K562 (cell line): ENCODE results near the gene H3-3A. TPM values are rescaled to one million over a fixed set of nuclear protein-coding genes. Genes with fewer than 3 reads are reported as not detected.

Experiments
- CBX2 ChIP-seq: fragments of 200-600 bp; sonication (generic); IDR thresholded peaks from one replicate; pipeline ENCODE4 v1.6.1; 2012; ENCODE audit warnings: mild to moderate bottlenecking, low read length, inconsistent platforms; ENCODE audit not compliant: insufficient read depth, poor library complexity, severe bottlenecking
- CHD1 ChIP-seq: fragments of 200-600 bp; sonication (generic); IDR thresholded peaks from one replicate; pipeline ENCODE4 v1.6.1; 2012; ENCODE audit warnings: mild to moderate bottlenecking, moderate library complexity, low read length, inconsistent platforms
- PCBP2 ChIP-seq: fragments of 200-400 bp; formaldehyde crosslinking; IDR thresholded peaks from 2 replicates; pipeline ENCODE4 v1.6.1; 2018; ENCODE audit warnings: low read length, low read depth, mild to moderate bottlenecking, moderate library complexity; ENCODE audit not compliant: poor library complexity, severe bottlenecking
- PHB ChIP-seq: fragments of 250-450 bp; sonication (Bioruptor Pico); IDR thresholded peaks from 2 replicates; pipeline ENCODE4 v1.5.0; 2021
- PHF8 ChIP-seq: fragments of 200-600 bp; sonication (generic); IDR thresholded peaks from 2 replicates; pipeline ENCODE4 v1.6.1; 2012; ENCODE audit warnings: mixed run types, mild to moderate bottlenecking, inconsistent platforms, low read length, moderate library complexity, borderline replicate concordance
- POLR2A ChIP-seq: fragments of 450-650 bp; conservative IDR thresholded peaks from 2 replicates; pipeline ENCODE4 v1.6.1; 2016
- PURB ChIP-seq: sonication (generic); formaldehyde crosslinking; IDR thresholded peaks from 2 replicates; pipeline ENCODE4 v1.9.0; 2021; ENCODE audit warnings: low read depth, mild to moderate bottlenecking, missing genetic modification reagents
- SMARCE1 ChIP-seq: fragments of 450-650 bp; IDR thresholded peaks from 2 replicates; pipeline ENCODE4 v1.7.1; 2016; ENCODE audit warnings: mild to moderate bottlenecking
- SNIP1 ChIP-seq: fragments of 450-650 bp; IDR thresholded peaks from 2 replicates; pipeline ENCODE4 v1.7.1; 2017; ENCODE audit warnings: low read depth, mild to moderate bottlenecking
- XRCC5 ChIP-seq: fragments of 200-400 bp; formaldehyde crosslinking; IDR thresholded peaks from 2 replicates; pipeline ENCODE4 v1.6.1; 2017; ENCODE audit warnings: low read depth, mild to moderate bottlenecking, low read length
- ZC3H4 ChIP-seq: sonication (generic); formaldehyde crosslinking; IDR thresholded peaks from 2 replicates; pipeline ENCODE4 v1.9.0; 2021; ENCODE audit warnings: missing genetic modification reagents, borderline replicate concordance
- ZKSCAN3 ChIP-seq: fragments of 250-450 bp; sonication (Bioruptor Pico); IDR thresholded peaks from 2 replicates; pipeline ENCODE4 v1.4.0; 2020
- ZNF311 ChIP-seq: fragments of 250-450 bp; sonication (Bioruptor Pico); IDR thresholded peaks from 2 replicates; pipeline ENCODE4 v1.4.0; 2020; ENCODE audit warnings: mild to moderate bottlenecking, moderate library complexity
- ZNF699 ChIP-seq: fragments of 250-450 bp; sonication (Bioruptor Pico); IDR thresholded peaks from 2 replicates; pipeline ENCODE4 v1.8.0; 2021; ENCODE audit warnings: mild to moderate bottlenecking, moderate library complexity; ENCODE audit not compliant: insufficient replicate concordance
- polyA plus RNA-seq, 8 experiments: library from polyadenylated mRNA; depleted of rRNA in 4 of 8; stranded (reverse) in 5 of 8; unstranded in 3 of 8; fragments of >200 nt; fragmentation: Nextera tagmentation in 2 of 8; fragmentation: Illumina TruSeq in 1 of 8; extraction: Ambion mirVana in 2 of 8; extraction: Trizol in 1 of 8; gene quantifications; 2 replicates each; pipeline versions ENCODE4 v1.2.1 to v1.2.3, GENCODE V29; 2011 to 2014; ENCODE audit warnings: inconsistent platforms in 1 of 8, missing spikeins in 1 of 8
- total RNA-seq, 7 experiments: library from RNA; depleted of rRNA in 6 of 7; stranded (reverse); fragments of >200 nt in 6 of 7; fragmentation: Illumina TruSeq in 2 of 7; extraction: Trizol in 2 of 7; gene quantifications; 2 replicates each; pipeline versions ENCODE4 v1.2.1 to v1.2.3, GENCODE V29; 2011 to 2021; ENCODE audit warnings: low replicate concordance in 1 of 7
- TF ChIP-seq, protein P1 (sequence below): fragments of 200-800 bp; sonication (Bioruptor generic); IDR thresholded peaks from 2 replicates; pipeline ENCODE4 v1.6.1; 2017; ENCODE audit warnings: missing genetic modification characterization, missing compliant biosample characterization
- TF ChIP-seq, protein P2 (sequence below): fragments of 250-450 bp; sonication (Bioruptor Pico); IDR thresholded peaks from 2 replicates; pipeline ENCODE4 v1.4.0; 2020; ENCODE audit warnings: mild to moderate bottlenecking, moderate library complexity, borderline replicate concordance
- TF ChIP-seq, protein P3 (sequence below): sonication (generic); IDR thresholded peaks from 2 replicates; pipeline ENCODE4 v1.6.1; 2016
- TF ChIP-seq, protein P4 (sequence below): sonication (generic); formaldehyde crosslinking; IDR thresholded peaks from 2 replicates; pipeline ENCODE4 v1.8.1; 2023; ENCODE audit warnings: mild to moderate bottlenecking, missing genetic modification reagents
- TF ChIP-seq, protein P5 (sequence below): fragments of 450-650 bp; formaldehyde crosslinking; IDR thresholded peaks from 2 replicates; pipeline ENCODE4 v1.4.0; 2020; ENCODE audit warnings: mild to moderate bottlenecking, moderate library complexity

H3-3A gene
- total and polyA plus RNA-seq, 9 of the 15 experiments (the other 6 are each of a cell fraction or from before 2014, with no cell fraction given), result 426 to 1,083 (median 591) TPM

DNA sequence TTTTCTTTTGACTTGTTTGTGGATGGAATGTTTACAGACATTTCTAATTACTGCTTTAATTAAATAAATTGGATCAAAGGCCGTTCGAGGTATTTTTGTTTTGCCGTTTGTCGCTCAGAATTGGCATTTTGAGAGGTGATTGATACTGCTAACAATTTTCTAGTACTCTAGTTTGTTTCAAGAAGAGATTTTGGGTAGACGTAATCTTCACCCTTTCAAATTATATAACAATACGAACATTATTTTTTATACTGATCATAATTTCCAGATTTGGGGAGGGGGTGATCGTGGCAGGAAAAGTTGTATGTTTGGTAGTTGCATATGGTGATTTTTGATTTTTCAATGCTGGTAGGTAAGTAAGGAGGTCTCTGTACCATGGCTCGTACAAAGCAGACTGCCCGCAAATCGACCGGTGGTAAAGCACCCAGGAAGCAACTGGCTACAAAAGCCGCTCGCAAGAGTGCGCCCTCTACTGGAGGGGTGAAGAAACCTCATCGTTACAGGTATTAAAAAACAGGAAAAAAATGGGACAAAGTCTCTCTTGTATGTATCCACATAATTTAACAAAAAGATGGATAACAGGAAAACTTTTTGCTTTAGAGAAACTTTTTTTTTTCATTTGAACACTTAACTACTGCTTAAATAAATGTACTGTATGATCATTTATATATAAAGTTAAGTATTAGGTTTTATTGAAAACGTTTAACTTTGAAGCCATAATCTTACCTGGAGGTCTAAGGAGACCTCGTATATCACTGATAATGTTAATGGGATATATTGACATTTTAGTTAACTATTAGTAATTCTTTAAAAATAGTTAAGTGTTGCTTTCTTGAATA is 1.7 kb downstream of the H3-3A start (continued):
- TF ChIP-seq ZNF311 (CRISPR knock-in tag) (no peak), SMARCE1 (0 out of 2 replicates have a peak, but pooled peaks have one; percentile 10), XRCC5 (no peak), POLR2A (peak; percentile 76), PHF8 (no peak), ZKSCAN3 (CRISPR knock-in tag) (no peak), SNIP1 (no peak), ZNF699 (CRISPR knock-in tag) (no peak), PURB (CRISPR knock-in tag) (no peak), CHD1 (peak; percentile 25), PHB (CRISPR knock-in tag) (no peak), ZC3H4 (no peak), CBX2 (no peak), PCBP2 (no peak)
- TF ChIP-seq, protein P1, sequence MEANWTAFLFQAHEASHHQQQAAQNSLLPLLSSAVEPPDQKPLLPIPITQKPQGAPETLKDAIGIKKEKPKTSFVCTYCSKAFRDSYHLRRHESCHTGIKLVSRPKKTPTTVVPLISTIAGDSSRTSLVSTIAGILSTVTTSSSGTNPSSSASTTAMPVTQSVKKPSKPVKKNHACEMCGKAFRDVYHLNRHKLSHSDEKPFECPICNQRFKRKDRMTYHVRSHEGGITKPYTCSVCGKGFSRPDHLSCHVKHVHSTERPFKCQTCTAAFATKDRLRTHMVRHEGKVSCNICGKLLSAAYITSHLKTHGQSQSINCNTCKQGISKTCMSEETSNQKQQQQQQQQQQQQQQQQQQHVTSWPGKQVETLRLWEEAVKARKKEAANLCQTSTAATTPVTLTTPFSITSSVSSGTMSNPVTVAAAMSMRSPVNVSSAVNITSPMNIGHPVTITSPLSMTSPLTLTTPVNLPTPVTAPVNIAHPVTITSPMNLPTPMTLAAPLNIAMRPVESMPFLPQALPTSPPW (CRISPR knock-in tag), result 0 out of 2 replicates have a peak, but pooled peaks have one; percentile 22
- TF ChIP-seq, protein P2, sequence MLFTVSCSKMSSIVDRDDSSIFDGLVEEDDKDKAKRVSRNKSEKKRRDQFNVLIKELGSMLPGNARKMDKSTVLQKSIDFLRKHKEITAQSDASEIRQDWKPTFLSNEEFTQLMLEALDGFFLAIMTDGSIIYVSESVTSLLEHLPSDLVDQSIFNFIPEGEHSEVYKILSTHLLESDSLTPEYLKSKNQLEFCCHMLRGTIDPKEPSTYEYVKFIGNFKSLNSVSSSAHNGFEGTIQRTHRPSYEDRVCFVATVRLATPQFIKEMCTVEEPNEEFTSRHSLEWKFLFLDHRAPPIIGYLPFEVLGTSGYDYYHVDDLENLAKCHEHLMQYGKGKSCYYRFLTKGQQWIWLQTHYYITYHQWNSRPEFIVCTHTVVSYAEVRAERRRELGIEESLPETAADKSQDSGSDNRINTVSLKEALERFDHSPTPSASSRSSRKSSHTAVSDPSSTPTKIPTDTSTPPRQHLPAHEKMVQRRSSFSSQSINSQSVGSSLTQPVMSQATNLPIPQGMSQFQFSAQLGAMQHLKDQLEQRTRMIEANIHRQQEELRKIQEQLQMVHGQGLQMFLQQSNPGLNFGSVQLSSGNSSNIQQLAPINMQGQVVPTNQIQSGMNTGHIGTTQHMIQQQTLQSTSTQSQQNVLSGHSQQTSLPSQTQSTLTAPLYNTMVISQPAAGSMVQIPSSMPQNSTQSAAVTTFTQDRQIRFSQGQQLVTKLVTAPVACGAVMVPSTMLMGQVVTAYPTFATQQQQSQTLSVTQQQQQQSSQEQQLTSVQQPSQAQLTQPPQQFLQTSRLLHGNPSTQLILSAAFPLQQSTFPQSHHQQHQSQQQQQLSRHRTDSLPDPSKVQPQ (CRISPR knock-in tag), result no peak
- TF ChIP-seq, protein P3, sequence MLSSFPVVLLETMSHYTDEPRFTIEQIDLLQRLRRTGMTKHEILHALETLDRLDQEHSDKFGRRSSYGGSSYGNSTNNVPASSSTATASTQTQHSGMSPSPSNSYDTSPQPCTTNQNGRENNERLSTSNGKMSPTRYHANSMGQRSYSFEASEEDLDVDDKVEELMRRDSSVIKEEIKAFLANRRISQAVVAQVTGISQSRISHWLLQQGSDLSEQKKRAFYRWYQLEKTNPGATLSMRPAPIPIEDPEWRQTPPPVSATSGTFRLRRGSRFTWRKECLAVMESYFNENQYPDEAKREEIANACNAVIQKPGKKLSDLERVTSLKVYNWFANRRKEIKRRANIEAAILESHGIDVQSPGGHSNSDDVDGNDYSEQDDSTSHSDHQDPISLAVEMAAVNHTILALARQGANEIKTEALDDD, result no peak
- TF ChIP-seq, protein P4, sequence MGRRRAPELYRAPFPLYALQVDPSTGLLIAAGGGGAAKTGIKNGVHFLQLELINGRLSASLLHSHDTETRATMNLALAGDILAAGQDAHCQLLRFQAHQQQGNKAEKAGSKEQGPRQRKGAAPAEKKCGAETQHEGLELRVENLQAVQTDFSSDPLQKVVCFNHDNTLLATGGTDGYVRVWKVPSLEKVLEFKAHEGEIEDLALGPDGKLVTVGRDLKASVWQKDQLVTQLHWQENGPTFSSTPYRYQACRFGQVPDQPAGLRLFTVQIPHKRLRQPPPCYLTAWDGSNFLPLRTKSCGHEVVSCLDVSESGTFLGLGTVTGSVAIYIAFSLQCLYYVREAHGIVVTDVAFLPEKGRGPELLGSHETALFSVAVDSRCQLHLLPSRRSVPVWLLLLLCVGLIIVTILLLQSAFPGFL (CRISPR knock-in tag), result 0 out of 2 replicates have a peak, but pooled peaks have one; percentile 8
- TF ChIP-seq, protein P5, sequence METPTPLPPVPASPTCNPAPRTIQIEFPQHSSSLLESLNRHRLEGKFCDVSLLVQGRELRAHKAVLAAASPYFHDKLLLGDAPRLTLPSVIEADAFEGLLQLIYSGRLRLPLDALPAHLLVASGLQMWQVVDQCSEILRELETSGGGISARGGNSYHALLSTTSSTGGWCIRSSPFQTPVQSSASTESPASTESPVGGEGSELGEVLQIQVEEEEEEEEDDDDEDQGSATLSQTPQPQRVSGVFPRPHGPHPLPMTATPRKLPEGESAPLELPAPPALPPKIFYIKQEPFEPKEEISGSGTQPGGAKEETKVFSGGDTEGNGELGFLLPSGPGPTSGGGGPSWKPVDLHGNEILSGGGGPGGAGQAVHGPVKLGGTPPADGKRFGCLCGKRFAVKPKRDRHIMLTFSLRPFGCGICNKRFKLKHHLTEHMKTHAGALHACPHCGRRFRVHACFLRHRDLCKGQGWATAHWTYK (CRISPR knock-in tag), result no peak; the same call in 1 of the 2 replicates
